NCI-H187 treated with DMSO at 0.1 percent for 48 hours (cell line): ENCODE measurements around the gene KRT34.

Experiments used
- DNase-seq: peaks from one replicate; lab custom pipeline; 2025; lab: John Stamatoyannopoulos, UW

Gene KRT34

GRCh38 chr17:41332239-41332638 lies 49.9 kb downstream of the KRT34 start:
- no peak for DNase-seq

GRCh38 chr17:41331606-41332005 lies 50.5 kb downstream of the KRT34 start:
- DNase-seq = no peak

GRCh38 chr17:41329279-41329948 lies 52.7 kb downstream of the KRT34 start:
- DNase-seq = no peak

- DNase-seq = no peak
These were observed 53.9 kb downstream of the KRT34 start for GRCh38 chr17:41328207-41328606.
